Measurements from ENCODE around the gene HGFAC.

GRCh38 chr4:3424522-3425095 lies 17.2 kb upstream of the HGFAC start:
- TF ChIP-seq CTCF (IDR thresholded peaks at IDR 0.05): no peak
- TF ChIP-seq POLR2A (IDR thresholded peaks at IDR 0.05): no peak
